ACC112 (cell line): ENCODE results near the gene PDLIM1.

Source experiments
- H2AFZ ChIP-seq: fragments of 200-600 bp; sonication (generic); one replicate; pipeline ENCODE4 v1.6.0; 2017; ENCODE audit warnings: antibody characterized with exemption, low read length; ENCODE audit not compliant: unreplicated experiment
- H3K27ac ChIP-seq: fragments of 200-600 bp; sonication (generic); 2 replicates; pipeline ENCODE4 v1.5.1; 2014; ENCODE audit warnings: low read depth, mild to moderate bottlenecking, antibody characterized with exemption, low read length, moderate library complexity
- H3K27me3 ChIP-seq: fragments of 200-600 bp; sonication (generic); 2 replicates; pipeline ENCODE4 v1.6.1; 2014; ENCODE audit warnings: mild to moderate bottlenecking, antibody characterized with exemption, low read length, moderate library complexity, mixed read lengths; ENCODE audit not compliant: insufficient read depth
- H3K36me3 ChIP-seq: fragments of 200-600 bp; sonication (generic); 2 replicates; pipeline ENCODE4 v1.6.1; 2016; ENCODE audit warnings: mild to moderate bottlenecking, antibody characterized with exemption, low read length, moderate library complexity, mixed read lengths; ENCODE audit not compliant: insufficient read depth
- H3K4me1 ChIP-seq: fragments of 200-600 bp; sonication (generic); one replicate; pipeline ENCODE4 v1.6.1; 2016; ENCODE audit warnings: low read length, mixed read lengths; ENCODE audit not compliant: insufficient read depth, unreplicated experiment, control insufficient read depth
- H3K4me3 ChIP-seq: fragments of 200-600 bp; sonication (generic); 2 replicates; pipeline ENCODE4 v1.5.1; 2014; ENCODE audit warnings: mild to moderate bottlenecking, low read depth, low read length
- H3K79me2 ChIP-seq: fragments of 200-600 bp; sonication (generic); one replicate; pipeline ENCODE4 v1.6.0; 2016; ENCODE audit warnings: low read length; ENCODE audit not compliant: control insufficient read depth, unreplicated experiment, insufficient read depth

Gene PDLIM1

DNA sequence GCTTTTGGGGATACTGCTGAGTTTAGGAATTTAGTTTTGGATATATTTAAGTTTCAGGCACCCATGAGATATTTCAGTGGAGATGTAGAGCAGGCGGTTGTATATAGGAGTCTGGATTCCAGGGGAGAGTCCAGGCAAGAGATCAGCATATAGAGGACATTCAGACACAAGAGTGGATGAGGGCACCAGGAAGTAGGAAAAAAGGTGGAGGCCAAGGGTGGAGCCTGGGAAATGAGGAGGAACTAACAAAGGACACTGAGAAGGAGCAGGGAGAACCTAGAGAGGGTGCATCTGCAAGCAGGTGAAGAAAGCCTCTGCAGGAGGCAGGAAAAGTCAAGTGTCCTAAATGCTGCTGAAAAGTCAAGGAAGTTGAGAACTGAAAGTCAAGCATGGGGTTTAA lies 13.1 kb upstream of the PDLIM1 start:
- Histone ChIP-seq H3K4me3 (no peak overlapping the region), H3K27ac (no peak overlapping the region), H2AFZ (no peak overlapping the region), H3K4me1 (peaks cover 14% of the 10 kb centered on the region), H3K79me2 (no peaks in the 10 kb centered on the region), H3K27me3 (no peaks in the 10 kb centered on the region), H3K36me3 (no peaks in the 10 kb centered on the region)

DNA sequence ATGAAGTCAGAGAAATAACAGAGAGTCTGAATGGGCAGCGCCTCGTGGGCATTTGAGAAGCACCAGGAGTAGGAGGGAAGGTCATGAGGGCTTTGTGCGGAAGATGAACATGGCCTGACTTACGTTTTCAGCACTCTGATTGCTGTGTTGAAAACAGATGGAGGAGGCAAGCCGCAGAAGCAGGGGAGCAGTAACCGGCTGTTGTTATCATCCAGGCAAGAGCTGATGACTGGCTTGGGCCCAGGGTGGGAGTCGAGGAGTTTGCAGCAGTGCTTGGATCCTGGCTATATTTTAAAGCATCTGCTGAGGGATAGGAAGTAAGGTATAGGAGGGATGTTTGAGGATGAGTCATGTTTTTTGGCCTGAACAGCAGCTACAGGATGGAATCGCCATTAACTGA lies 12.7 kb upstream of the PDLIM1 start:
- no peak overlapping the region for H2AFZ ChIP-seq
- no peaks in the 10 kb centered on the region for H3K79me2 ChIP-seq
- H3K4me1 ChIP-seq: peaks cover 11% of the 10 kb centered on the region
- H3K27ac ChIP-seq: no peak overlapping the region
- H3K27me3 ChIP-seq: no peaks in the 10 kb centered on the region
- H3K36me3 ChIP-seq: no peaks in the 10 kb centered on the region
- no peak overlapping the region for H3K4me3 ChIP-seq

DNA sequence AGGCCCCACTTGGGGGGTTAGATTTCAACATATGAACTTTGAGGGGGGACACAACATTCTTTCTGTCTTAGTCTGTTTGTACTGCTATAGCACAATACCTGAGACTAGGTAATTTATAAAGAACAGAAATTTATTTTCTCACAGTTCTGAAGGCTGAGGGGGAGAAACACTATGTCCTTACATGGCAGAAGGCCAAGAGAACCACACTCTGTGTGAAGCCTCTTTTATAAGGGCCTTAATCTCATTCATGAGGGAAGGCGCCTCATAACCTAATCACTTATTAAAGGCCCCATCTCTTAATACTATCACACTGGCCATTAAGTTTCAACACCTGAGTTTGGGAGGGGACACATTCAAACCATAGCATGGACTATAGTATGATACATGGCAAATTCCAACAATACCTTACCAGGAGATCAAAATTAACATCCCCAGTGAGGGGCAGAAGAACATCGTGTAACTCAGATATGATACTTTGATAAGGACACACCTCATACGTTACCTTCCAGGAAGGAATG lies 9.3 kb upstream of the PDLIM1 start:
- no peaks in the 10 kb centered on the region for H3K27me3 ChIP-seq
- H3K4me1 ChIP-seq: no peaks in the 10 kb centered on the region
- H2AFZ ChIP-seq: no peak overlapping the region
- H3K27ac ChIP-seq: no peak overlapping the region
- no peaks in the 10 kb centered on the region for H3K36me3 ChIP-seq
- H3K4me3 ChIP-seq: no peak overlapping the region
- H3K79me2 ChIP-seq: no peaks in the 10 kb centered on the region

DNA sequence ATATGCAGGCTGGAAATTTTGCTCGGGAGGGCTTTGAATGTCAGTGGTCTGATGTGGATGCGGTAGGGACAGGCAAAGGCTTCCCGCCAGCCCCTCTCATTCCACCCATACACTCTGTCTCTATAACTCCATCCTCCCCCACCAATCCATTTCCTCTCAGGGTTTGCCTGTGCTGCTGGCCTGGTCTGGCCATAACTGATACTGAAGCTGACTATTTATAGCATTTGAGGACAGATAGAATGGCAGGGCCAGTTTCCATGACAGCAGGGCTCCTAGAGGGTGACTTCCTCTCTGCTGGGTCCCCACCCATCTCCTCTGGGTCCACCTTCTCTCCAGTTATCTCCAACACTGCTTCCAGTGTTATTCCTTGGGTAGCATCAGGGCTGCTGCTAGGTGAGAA lies 6.6 kb upstream of the PDLIM1 start:
- Histone ChIP-seq H3K4me3 (no peak overlapping the region), H3K36me3 (no peaks in the 10 kb centered on the region), H3K79me2 (no peaks in the 10 kb centered on the region), H3K27me3 (no peaks in the 10 kb centered on the region), H3K4me1 (peaks cover 5% of the 10 kb centered on the region), H3K27ac (no peak overlapping the region), H2AFZ (no peak overlapping the region)

DNA sequence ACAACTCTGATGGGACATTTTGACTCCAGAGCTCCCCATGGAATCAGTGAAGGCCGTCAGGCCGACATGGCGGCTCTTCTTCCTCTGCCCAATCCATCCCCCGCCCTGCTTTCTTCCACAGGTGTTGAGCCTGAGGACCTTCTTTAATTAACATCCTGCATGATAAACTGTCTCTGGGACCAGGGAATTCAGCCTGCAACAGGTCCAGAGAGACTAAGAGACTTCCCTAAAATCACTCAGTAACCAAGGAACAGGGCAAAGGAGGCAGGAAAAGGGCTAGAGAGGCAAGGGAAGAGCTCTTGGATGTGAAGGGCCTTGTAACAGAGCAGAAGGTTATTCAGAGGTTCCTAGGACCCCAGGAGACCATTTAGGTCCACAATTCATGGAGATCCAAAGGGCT lies 6.0 kb upstream of the PDLIM1 start:
- no peaks in the 10 kb centered on the region for H3K36me3 ChIP-seq
- no peaks in the 10 kb centered on the region for H3K27me3 ChIP-seq
- no peak overlapping the region for H2AFZ ChIP-seq
- H3K27ac ChIP-seq: no peak overlapping the region
- H3K79me2 ChIP-seq: no peaks in the 10 kb centered on the region
- H3K4me1 ChIP-seq: peaks cover 5% of the 10 kb centered on the region
- no peak overlapping the region for H3K4me3 ChIP-seq

DNA sequence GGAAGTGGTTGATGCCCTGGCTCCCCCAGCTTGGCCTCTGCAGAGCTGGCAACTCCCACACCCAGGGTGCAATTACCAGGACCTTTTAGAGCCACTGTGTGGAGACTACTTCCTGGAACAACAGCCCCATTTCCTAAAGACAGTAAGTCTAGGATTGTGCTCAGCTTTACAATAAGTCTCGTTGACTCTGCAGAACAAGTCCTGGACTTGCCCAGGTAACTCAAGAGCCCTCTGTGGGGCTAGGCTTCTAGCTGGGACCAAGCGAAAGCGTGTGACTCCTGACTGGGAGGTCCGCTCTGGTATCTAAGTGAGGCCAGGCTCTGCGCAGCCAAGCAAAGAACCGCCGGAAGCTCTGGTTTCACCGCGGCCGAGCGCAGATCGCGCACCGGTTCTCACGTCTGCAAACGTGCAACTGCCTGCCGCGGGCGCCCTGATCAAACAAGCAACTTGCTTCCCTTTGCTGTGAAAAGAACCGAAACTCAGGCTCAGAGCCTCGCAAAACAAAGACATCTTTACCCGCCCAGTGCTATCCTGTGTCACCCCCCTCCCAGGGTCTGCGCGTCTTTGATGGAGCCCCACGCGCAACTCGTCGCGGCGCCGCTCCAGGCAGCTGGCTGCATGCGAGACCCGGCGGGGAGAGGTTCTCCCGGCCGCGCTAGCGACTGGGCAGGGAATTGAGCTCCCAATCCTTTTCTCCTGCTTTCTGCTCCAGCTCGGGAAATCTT lies 4.4 kb upstream of the PDLIM1 start:
- Histone ChIP-seq H3K4me3 (peak overlapping the region; percentile 69), H3K36me3 (no peaks in the 10 kb centered on the region), H3K27me3 (no peaks in the 10 kb centered on the region), H3K27ac (no peak overlapping the region), H2AFZ (peak overlapping the region; percentile 48), H3K79me2 (peaks cover 6% of the 10 kb centered on the region), H3K4me1 (peaks cover 5% of the 10 kb centered on the region)

DNA sequence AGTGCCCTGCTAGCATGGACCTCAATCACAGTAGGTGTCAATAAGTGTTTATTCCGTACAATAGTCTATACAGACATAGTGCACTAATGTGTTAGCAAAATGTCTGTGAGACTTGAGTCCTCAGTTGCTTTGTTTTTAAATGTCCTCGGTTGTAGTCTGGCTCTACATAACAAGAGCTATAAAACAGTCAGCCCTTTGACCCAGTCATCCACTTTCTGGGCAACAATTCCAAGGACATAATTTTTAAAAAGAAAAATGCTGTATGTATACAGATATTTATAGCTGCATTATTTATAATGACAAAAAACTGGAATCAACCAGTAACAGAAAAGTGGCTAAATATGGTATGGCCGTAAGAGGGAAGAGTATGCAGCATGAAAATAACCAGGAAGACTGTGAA lies 2.8 kb upstream of the PDLIM1 start:
- Histone ChIP-seq H3K27ac (no peak overlapping the region), H3K79me2 (peaks cover 20% of the 10 kb centered on the region), H3K4me3 (no peak overlapping the region), H3K27me3 (no peaks in the 10 kb centered on the region), H3K4me1 (peaks cover 14% of the 10 kb centered on the region), H2AFZ (no peak overlapping the region), H3K36me3 (no peaks in the 10 kb centered on the region)

DNA sequence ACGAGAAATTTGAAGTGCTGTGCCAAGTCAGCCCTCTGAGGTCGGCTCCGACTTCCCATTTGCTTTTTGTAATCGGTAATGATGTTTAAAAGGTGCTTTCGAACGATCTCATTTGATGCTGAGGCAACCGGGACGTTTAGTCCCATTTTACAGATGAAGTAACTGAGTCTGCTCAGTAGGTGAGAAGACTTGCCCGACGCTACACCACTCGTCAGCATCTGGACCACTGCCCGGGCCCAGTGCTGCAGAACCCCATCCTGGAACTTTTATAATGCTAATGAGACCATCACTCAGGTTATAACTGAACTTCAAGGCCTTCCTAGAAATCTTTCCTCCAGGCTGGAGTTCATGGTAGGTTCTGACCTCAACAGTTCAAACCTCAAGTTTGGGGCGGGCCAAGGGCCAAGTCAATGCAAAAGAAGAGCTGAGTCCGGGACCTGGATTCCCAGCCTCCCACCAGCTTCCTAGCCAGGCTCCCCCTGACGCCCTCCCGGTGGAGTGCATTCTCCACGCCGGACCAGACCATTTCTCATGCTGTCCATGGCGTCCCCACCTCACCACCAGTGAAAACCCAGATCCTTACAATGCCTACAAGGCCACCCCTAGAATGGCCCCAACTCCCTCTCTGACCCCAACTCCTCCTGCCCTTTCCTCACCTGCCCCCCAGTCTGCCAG lies 699 bp upstream of the PDLIM1 start:
- Histone ChIP-seq H3K4me3 (peak overlapping the region; percentile 99), H3K27ac (no peak overlapping the region), H2AFZ (peak overlapping the region; percentile 88), H3K79me2 (peaks cover 37% of the 10 kb centered on the region), H3K27me3 (no peaks in the 10 kb centered on the region), H3K4me1 (peaks cover 35% of the 10 kb centered on the region), H3K36me3 (no peaks in the 10 kb centered on the region)

DNA sequence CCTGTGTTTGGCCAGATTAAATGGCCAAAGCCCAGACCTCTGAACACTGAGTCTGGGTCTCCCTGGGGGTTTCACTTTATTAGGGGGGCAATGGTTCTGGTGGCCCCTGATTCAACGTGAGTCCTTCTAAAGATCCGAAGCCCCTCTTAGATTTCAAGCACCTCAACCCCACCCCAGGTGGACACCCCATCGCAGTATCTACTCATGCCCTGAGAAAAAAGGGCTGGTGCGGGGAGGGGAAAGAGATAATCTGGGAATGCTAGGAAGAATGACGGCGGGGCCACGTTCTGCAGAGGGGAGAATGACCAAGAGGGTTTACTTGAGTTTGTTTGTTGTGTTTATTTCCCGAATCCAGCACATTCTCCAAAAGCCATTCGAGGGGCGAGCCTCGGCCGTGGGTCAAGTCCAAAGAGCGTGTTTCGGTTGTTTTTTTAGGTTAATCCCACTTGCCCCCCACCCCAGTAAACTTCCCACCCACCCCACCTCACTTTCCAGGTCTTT lies 832 bp downstream of the PDLIM1 start:
- H3K27me3 ChIP-seq: no peaks in the 10 kb centered on the region
- H3K79me2 ChIP-seq: peaks cover 49% of the 10 kb centered on the region
- H3K4me1 ChIP-seq: peaks cover 35% of the 10 kb centered on the region
- H2AFZ ChIP-seq: peak overlapping the region; percentile 94
- no peaks in the 10 kb centered on the region for H3K36me3 ChIP-seq
- peak overlapping the region; percentile 99 for H3K4me3 ChIP-seq
- peak overlapping the region; percentile 39; the same call in 1 of the 2 replicates for H3K27ac ChIP-seq

DNA sequence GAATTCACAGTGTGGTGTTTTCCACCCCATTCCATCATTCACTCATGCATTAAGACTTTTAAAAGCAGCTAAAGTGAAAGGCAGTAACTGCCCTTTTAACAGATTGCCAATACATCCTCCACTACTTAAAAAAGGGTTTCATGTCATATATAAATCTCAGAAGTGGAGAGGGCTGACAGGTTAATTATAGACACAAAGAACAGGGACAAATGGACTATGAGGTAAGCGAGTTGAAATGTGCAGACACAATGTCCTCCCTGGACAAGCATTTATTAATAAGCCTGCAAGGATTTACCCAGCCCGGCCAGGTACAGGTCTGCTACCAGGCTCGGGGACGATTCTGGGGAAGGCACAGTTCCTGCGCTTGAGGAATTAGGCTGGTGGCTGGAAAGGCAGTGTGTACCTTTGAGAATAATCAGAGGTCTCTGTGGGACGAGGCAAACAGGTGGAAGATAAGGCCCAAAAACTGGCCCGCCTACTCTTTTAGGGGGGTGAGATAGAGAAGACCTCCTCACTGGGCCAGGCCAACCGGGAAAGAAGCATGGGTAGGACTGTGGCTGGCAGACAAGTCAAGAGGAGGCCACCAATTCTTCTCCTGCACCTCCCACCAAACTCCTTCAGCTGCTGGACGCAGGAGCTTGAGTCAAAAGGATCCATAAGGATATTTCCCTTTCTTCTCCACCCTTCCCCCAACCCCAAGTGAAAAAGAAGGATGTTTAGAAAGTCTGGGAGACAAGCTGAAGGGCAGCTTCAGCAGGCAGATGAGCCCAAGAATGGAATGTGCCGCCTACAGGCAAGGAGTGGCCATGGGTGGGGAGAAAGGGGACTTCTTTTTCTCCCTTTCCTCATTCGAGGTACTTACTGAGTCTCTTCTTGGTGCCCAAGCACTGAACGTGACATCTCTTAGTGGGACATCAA lies 1.5 kb downstream of the PDLIM1 start:
- H3K27ac ChIP-seq: no peak overlapping the region
- no peaks in the 10 kb centered on the region for H3K27me3 ChIP-seq
- H3K4me1 ChIP-seq: peaks cover 30% of the 10 kb centered on the region
- H3K4me3 ChIP-seq: peak overlapping the region; percentile 99
- H2AFZ ChIP-seq: no peak overlapping the region
- H3K36me3 ChIP-seq: no peaks in the 10 kb centered on the region
- peaks cover 55% of the 10 kb centered on the region for H3K79me2 ChIP-seq
